LNCAP (cell line): ENCODE results near the gene GRB2.

Experiments used
- CTCF ChIP-seq: fragments of 450-650 bp; IDR thresholded peaks from 2 replicates; pipeline ENCODE4 v1.5.1; 2017; ENCODE audit warnings: mild to moderate bottlenecking

The GRB2 gene

GRCh38 chr17:75371339-75371738, 34.1 kb downstream of the GRB2 start:
- no peak for TF ChIP-seq CTCF

- TF ChIP-seq CTCF, result no peak
These were observed 35.1 kb downstream of the GRB2 start for GRCh38 chr17:75370286-75370915.

- no peak for TF ChIP-seq CTCF
These were observed 38.2 kb downstream of the GRB2 start for GRCh38 chr17:75367312-75367711.

GRCh38 chr17:75366432-75366831, 39.0 kb downstream of the GRB2 start:
- no peak for TF ChIP-seq CTCF

- TF ChIP-seq CTCF, result no peak
These were observed 39.6 kb downstream of the GRB2 start for GRCh38 chr17:75365931-75366275.

- no peak for TF ChIP-seq CTCF
These were observed 40.2 kb downstream of the GRB2 start for GRCh38 chr17:75365009-75365930.

GRCh38 chr17:75364078-75364477, 41.4 kb downstream of the GRB2 start:
- no peak for TF ChIP-seq CTCF
